Hepatic stellate cell (primary cell): ENCODE results near the gene COX19.
"Not testable (repeated sequence)": the region's sequence is repeated elsewhere in the genome, so short reads cannot be mapped to it uniquely, and the experiment has no call there.

Experiments used
- DNase-seq: peaks from one replicate; pipeline ENCODE4 v3.0.0; 2011; ENCODE audit warnings: low spot score

The COX19 gene

GRCh38 chr7:924042-924441, 51.3 kb downstream of the COX19 start:
- not testable (repeated sequence) for DNase-seq

- peak; percentile 71 for DNase-seq
Observed at GRCh38 chr7:923108-924041, 52.0 kb downstream of the COX19 start.

- DNase-seq: no peak
Observed at GRCh38 chr7:922334-923107, 52.8 kb downstream of the COX19 start.

- no peak for DNase-seq
Observed at GRCh38 chr7:921581-922333, 53.6 kb downstream of the COX19 start.

- no peak for DNase-seq
Observed at GRCh38 chr7:921071-921461, 54.3 kb downstream of the COX19 start.

GRCh38 chr7:920351-921070, 54.8 kb downstream of the COX19 start:
- no peak for DNase-seq

GRCh38 chr7:919924-920341, 55.4 kb downstream of the COX19 start:
- DNase-seq: no peak

GRCh38 chr7:919114-919442, 56.3 kb downstream of the COX19 start:
- no peak for DNase-seq

GRCh38 chr7:918441-919113, 56.8 kb downstream of the COX19 start:
- no peak for DNase-seq

- DNase-seq: no peak
Observed at GRCh38 chr7:918118-918425, 57.3 kb downstream of the COX19 start.

- DNase-seq: no peak
Observed at GRCh38 chr7:917255-918117, 57.9 kb downstream of the COX19 start.

- DNase-seq: no peak
Observed at GRCh38 chr7:916291-916941, 58.9 kb downstream of the COX19 start.
